Muscle of arm (tissue), 14 donors: ENCODE results near the gene SLF1. TPM values are rescaled to one million over a fixed set of nuclear protein-coding genes. Genes with fewer than 3 reads are reported as not detected.
"Not testable (repeated sequence)": the region's sequence is repeated elsewhere in the genome, so short reads cannot be mapped to it uniquely, and the experiment has no call there.

Experiments used
- DNase-seq: peaks from one replicate; pipeline ENCODE4 v3.0.0-alpha.2; 2013
- long read RNA-seq, 11 donors: transcript quantifications; one replicate each; lab custom pipeline, GENCODE V29; 2026
- polyA plus RNA-seq, 12 donors: library from polyadenylated mRNA; unstranded; fragments of 120-200 nt; gene quantifications; one replicate each; pipeline ENCODE4 v1.2.1, GENCODE V29; 2013; ENCODE audit not compliant: insufficient read length in 12 of 12

SLF1 gene
- 10 to 100 TPM in 11 of 12 donors, not detected in 1; 11.9 to 23.4 (median 15.9) TPM for polyA plus RNA-seq
- long read RNA-seq, donor 1 = 0 reads
- long read RNA-seq, donor 2, full-length matches to known transcripts = 1 of 1 reads
- long read RNA-seq, donor 2, partial matches to known transcripts = 0 of 1 reads
- long read RNA-seq, donor 2, other reads (novel, unspliced or antisense) = 0 of 1 reads
- long read RNA-seq, donor 3, full-length matches to known transcripts = 2 of 2 reads
- long read RNA-seq, donor 3, partial matches to known transcripts = 0 of 2 reads
- long read RNA-seq, donor 3, other reads (novel, unspliced or antisense) = 0 of 2 reads
- long read RNA-seq, donor 4 = 0 reads
- long read RNA-seq, donor 5, partial matches to known transcripts = 6 of 6 reads
- long read RNA-seq, donor 5, other reads (novel, unspliced or antisense) = 0 of 6 reads
- long read RNA-seq, donor 6 = 0 reads
- long read RNA-seq, donor 7 = 0 reads
- long read RNA-seq, donor 8 = 0 reads
- long read RNA-seq, donor 9 = 0 reads
- long read RNA-seq, donor 10, full-length matches to known transcripts = 1 of 1 reads
- long read RNA-seq, donor 10, partial matches to known transcripts = 0 of 1 reads
- long read RNA-seq, donor 10, other reads (novel, unspliced or antisense) = 0 of 1 reads
- long read RNA-seq, donor 11 = 0 reads

DNA sequence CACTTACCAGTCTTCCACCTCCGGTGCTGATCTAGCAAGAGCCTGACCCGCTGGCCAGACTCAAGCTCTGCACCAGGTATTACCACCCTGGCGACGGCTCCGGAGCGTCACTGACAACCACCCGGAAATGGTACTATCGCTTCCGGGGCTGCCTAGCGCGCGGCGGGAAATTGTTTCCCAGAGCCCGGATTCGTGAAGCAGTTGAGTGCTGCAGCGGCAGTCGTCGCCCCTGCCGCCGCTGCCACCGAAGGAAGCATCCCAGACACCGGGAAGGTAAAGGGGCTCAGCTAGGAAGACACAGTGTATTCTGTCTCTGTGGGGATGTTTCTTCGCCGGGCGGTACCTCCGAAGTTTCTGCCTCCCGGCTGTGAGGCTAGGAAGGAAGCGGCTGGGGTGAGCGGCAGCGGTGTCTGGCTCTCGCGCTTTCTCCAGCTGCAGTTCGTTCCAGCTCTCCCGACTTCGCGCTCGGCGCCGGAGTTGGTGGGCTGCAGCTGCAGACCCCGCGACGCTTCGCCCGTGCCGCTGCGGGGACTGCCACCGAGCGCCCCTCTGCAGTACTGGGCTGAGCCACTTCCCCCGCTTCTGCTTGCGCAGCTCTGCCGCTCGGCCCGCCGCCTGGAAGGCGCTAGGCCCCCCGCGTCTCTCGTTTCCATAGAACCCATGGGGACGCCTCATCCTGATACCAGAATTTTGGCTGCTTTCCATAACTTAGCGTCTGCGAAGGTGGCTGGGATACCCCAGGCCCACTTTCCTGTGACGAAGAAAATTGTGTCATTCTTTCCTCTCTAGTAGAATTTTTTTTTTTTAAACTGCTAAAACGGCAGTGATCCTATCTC lies at the start of gene SLF1, which contains the start of gene KIAA0825:
TSS of gene SLF1 (plus strand) at position 177 of the 836 bp plus-strand sequence. CDS start 10,142 bp downstream, outside the sequence.
TSS of gene KIAA0825 (minus strand) at position 112 of the 836 bp plus-strand sequence. CDS start 81,478 bp downstream, outside the sequence.
- peak; percentile 92 for DNase-seq

- no peak for DNase-seq
Observed at GRCh38 chr5:94571415-94571814, 47.1 kb upstream of the SLF1 start.

- DNase-seq = not testable (repeated sequence)
Observed at GRCh38 chr5:94573349-94573748, 45.1 kb upstream of the SLF1 start.

GRCh38 chr5:94575196-94575595 lies 43.3 kb upstream of the SLF1 start:
- DNase-seq = no peak

DNA sequence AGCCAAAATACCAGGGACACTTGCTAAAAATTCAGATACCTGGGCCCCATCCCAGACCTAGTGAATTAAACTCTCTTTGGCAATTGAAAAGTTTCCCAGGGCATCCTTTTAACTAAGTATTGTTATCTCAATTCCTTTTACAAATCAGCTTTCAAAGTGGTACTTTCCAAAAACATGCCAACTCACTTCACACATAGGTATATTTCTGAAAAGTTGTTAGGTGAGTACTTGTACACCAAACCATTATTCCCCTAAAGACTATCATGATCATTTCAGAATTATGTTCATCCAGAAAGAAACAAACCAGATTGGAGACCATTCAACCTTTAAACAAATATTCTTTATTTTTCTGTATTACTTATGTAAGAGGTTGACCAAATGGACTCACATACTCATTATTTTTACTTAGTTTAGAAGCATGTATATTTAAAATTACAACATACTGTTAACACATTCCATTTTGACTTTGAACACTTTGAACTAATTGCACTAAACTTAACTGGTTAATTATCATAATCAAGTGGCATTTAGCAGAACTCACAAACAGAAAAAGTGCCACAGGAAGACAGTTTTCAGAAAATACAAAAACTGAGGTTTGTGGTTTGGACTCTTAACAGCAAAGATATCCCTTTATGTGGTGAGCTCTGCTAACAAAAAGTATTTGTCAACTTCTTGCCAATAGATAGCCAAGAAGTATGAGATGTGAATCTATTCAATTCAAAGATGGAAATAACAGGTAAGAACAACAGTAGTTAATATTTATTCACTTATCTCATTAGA lies 40.8 kb upstream of the SLF1 start:
- DNase-seq = no peak

DNA sequence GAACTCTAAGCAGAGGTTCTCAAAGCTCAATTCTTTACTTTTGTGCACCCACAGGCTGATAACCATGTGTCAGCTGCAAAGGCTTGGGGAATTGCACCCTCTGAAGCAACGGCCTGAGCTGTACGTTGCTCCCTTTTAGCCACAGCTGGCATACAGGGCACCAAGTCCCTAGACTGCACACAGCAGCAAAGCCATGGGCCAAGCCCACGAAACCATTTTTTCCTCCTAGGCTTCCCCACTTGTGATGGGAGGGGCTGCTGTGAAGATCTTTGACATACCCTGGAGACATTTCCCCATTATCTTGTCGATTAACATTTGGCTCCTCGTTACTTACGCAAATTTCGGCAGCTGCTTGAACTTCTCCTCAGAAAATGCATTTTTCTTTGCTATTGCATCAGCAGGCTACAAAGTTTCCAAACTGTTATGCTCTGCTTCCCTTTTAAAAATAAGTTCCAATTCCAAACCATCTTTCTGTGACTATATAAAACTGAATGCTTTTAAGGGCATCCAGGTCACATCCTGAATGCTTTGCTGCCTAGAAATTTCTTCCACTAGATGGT lies 23.1 kb upstream of the SLF1 start:
- no peak for DNase-seq

DNA sequence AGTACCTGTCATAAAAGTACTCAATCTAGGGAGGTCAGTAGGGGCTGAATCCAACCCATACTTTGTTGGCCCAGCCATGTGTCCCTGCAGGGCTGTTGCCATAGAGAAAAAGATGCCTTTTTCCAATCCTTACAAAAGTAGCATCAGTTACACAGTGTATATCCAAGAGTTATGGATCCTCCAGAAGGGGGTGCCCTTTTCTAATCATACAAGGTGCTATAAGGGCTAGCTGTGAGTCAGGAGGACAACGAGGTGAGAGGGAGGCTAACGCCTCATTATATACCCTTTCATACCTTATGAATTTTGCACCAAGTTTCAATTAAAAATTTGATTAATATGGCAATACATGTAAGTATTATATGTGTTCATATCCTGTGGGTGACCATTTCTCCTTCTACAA lies 4.9 kb upstream of the SLF1 start:
- no peak for DNase-seq

DNA sequence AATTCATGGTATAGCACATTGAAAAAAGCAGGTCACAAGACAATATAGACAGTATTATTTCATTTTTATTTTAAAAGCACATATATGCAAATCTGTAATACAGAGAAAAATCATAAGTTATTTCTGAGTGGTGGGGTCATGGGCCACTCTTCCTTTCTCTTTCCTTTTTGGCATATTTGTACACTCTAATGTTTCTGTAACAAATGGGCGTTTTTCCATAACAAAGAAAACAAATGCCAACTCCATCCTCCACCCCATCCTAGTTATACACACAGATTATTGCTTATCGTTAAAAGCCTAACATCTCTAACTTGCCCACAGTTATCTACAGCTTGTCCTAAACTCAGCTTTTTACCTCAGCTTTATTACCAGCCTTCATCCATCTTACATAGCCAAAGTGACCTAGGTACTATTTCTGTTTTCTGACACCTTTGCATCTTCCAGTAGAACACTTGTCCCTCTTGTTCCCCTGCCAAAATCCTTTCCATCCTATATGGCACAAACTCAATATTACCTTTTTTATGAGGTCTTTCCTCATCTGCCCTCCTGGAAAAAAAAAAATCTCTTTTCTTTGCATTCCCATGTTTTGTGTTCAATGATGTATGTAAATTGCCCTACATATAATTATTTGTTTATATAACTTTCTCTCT lies 4.2 kb upstream of the SLF1 start:
- DNase-seq = no peak

DNA sequence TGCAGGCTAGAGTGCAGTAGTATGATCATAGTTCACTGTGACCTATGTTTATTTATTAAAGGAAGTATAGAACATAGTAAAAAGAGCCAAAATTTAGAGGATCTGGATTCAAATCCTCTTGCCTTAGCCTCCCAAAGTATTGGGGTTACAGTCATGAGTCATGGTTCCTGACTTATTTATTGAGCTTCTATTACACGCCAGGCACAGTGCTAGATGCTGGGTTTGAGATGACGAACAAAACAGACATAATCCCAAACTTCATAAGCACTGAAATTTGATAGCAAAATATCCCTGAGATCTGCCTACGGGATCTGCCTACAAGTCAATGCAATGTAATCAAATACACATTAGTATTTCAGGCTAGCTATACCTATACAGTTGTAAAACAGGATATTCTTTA lies 2.6 kb upstream of the SLF1 start:
- DNase-seq = no peak

- peak; percentile 62 for DNase-seq
Observed at GRCh38 chr5:94618029-94618492, 408 bp upstream of the SLF1 start.

- DNase-seq = no peak
Observed at GRCh38 chr5:94620256-94620655, 1.8 kb downstream of the SLF1 start.

GRCh38 chr5:94621763-94622162 lies 3.3 kb downstream of the SLF1 start:
- DNase-seq = no peak

DNA sequence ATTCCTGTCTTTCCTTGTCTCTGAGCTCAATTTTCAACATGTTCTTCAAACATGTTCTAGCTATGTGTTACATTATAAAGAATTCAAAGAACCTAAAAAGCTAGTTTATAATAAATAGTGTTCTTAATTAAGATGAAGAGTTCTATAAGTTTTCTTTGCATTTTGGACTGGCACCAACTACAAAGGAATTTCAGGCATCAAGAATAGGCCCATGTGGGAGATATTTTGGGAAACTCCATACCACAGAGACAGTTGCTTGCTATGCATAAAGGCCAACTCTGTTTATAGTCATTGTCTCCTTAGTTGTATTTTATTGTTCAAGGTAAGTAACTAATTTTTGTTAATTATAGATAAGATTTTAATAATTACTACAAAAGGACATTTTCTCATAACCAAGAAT lies 4.5 kb downstream of the SLF1 start:
- DNase-seq = no peak

GRCh38 chr5:94623877-94624276 lies 5.4 kb downstream of the SLF1 start:
- no peak for DNase-seq

DNA sequence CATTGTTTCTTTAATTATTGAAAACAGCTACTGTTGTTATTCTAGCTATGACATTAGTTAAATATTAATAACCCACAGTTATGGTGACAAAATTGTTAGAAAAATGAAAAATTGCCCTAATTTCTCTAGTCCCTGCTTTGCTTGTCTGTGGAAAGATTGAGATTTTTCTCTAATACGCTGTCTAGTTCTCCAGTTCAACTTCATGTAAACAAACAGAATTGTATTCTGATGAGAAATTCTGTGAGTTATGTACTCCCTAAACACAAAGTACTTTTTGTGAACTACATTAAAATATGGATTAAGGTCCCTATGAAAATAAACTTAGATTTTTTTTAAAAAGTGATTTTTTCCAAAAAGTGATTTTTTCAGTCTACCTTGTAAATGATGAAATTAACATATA lies 8.7 kb downstream of the SLF1 start:
- no peak for DNase-seq

DNA sequence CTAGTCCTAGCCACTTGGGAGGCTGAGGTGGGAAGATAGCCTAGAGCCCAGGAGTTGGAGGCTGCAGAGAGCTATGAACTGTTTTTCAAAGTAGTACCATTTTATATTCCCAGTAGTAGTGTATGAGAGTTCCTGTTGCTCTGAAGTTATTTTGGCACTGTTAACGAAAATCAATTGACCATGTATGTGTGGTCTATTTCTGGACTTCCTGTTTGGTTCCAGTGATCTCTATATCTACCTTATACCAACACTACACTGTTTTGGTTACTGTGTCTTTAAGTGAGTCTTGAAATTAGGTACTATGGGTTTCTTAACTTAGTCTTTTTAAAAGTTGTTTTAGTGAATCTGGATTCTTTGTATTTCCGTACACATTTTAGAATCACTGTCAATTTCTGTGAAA lies 13.6 kb downstream of the SLF1 start:
- no peak for DNase-seq

GRCh38 chr5:94640176-94640575 lies 21.7 kb downstream of the SLF1 start:
- no peak for DNase-seq

DNA sequence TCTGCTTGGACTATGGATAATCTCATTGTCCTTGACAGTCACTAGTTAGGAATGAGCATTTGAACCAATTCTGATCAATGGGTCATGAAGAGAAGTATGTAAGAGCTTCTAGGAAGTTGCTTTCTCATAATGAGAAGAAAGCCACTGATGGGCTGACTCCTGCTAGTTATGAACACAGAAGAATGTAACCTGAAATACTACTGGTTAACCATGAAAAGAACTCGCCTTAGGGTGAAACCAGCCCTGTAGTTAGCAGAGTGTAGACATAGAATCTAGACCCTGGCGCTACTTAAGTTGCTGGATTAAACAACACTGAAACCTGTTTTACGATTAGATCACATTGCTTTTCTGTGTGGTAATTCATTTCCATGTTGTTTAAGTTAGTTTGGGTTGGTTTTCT lies 26.6 kb downstream of the SLF1 start:
- DNase-seq = no peak

- DNase-seq = no peak
Observed at GRCh38 chr5:94646758-94647157, 28.3 kb downstream of the SLF1 start.

DNA sequence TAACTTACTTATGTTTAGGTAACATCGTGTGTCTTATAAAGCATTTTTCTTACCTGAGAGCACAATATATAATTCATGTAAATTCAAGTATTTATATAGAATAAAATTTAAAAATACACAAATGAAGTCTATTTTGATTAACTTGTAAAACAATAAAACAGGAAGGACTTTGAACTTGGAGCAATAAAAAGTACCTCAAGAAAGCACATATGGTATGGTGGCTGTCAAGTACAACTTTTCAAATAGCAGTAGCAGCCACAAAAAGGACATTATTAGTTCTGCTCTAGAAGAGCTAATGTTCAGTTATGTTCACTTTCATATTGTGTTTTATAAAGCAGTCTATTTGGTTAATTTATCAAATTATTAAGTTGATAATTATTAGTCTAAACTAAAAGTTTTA lies 31.4 kb downstream of the SLF1 start:
- no peak for DNase-seq
